GM18498 (cell line): ENCODE results near the gene PIEZO2.

Source experiments
- ATAC-seq: cut with Tn5 transposase; IDR thresholded peaks from one replicate; pipeline ENCODE4 v1.9.1; 2021; ENCODE audit warnings: mild to moderate bottlenecking, moderate library complexity; ENCODE audit not compliant: unreplicated experiment

The PIEZO2 gene

GRCh38 chr18:10900435-10900834 is 248.9 kb downstream of the PIEZO2 start:
- no peak for ATAC-seq

DNA sequence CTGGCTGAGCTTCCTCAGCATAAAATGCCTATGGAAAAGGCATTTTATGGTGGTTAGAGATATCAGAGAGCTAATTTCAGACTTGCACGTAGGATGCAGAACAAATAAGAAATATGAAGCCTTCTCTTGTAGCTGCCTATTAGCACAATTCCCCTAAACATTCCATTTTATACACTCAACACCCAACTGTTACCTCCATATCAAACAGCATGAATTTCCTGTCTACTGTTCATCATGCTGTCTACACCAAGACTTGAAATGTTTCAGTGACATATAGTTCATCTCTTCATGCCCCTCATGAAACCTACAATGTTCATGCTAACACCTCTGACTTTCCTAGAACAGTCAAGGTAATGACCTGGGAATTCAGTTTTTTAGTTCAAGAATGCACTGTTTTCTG is 249.9 kb downstream of the PIEZO2 start:
- ATAC-seq = no peak

GRCh38 chr18:10898417-10898974 is 250.9 kb downstream of the PIEZO2 start:
- ATAC-seq = no peak

- no peak for ATAC-seq
These were observed 252.5 kb downstream of the PIEZO2 start for GRCh38 chr18:10896851-10897250.

- ATAC-seq = no peak
These were observed 253.4 kb downstream of the PIEZO2 start for GRCh38 chr18:10895976-10896375.

DNA sequence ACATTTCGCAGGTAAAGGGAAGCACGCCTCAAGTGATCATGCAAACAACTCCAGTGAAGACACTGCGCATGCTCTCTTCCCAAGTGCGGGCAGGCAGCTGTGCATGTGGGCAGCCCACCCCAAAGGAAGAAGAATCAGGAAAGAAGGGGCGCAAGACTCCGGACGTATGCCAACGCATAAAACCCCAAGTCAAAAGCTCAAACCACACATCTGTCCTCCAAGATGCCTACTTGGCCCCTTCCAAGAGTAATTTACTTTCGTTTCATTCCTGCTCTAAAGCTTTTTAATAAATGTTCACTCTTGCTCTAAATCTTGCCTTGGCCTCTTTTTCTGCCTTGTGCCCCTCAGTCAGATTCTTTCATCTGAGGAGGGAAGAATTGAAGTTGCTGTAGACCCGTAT is 254.9 kb downstream of the PIEZO2 start:
- no peak for ATAC-seq

DNA sequence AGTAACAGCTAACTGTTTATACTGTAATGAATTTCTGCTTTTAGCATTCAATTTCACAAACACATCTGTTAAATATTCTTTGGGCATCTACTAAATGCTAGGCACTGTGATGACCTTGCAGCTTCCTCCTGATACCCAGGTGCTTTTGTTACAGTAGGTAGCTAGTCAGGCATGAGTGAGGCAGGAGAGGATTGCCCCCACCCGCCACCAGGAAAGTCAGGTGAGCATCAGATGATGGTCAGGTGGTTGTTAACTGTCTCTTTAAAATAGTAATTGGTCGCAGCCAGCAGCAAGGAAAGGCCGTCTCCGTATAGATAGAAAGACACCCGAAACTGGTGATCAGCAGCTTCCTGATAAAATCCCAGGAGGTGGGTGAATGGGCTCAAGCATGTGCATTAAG is 255.6 kb downstream of the PIEZO2 start:
- no peak for ATAC-seq

DNA sequence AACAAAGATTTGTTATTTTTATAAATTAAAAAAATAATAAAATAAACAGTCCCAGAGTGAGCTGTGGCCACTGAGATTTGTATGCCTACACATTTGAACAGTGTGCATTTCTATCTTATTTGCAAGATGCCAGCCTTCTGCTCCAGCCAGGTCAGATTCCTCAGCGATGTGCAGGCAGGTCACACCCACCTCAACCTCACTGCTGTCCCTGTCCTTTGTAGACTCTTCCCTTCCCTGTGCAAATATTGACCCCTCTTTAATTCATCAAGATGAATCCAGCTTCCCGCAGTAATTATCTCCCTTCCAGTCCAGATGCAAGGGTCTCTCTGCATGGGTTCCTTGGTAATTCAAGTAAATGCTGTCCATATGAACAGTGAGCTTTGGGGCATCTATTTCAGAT is 256.2 kb downstream of the PIEZO2 start:
- ATAC-seq = no peak

GRCh38 chr18:10892786-10893185 is 256.6 kb downstream of the PIEZO2 start:
- ATAC-seq = no peak

DNA sequence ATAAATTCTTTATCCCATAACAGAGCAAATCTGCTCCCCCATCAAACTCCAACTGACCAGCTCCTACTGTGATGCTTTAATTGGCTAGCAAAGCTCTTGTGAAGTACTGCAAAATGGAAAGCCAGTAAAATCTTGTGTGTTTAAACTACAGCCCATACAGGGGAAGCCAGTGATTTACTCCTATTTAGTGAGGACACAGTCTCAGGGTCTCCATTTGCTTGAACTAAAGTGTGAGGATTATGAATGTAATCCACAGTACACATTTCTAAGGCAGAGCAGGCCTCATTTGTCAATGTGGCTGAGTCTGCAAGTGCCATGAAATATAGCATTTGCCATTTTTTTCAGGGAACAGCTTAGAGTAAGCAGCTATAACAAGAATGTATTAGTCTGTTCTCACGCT is 259.3 kb downstream of the PIEZO2 start:
- no peak for ATAC-seq

DNA sequence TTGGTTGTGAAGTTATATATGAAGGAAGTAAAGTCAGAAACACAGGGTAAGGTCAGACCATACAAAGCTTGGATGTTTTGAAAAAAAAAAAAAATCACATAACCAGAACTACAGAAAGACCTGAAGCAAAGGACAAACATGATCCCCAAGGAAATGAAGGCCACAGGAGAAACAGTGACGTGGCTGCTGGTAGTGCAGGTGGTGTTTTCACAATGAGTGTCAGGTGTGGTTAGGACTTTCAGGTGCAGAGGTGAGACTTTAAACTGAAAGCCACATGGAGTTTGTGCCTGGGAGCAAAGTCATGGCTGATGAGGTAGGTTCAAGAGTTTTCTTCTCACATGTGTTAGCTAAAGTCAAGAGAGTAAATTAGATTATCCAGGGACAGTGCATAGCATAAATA is 270.7 kb downstream of the PIEZO2 start:
- peak; percentile 91 for ATAC-seq

GRCh38 chr18:10877987-10878386 is 271.4 kb downstream of the PIEZO2 start:
- no peak for ATAC-seq

- no peak for ATAC-seq
These were observed 273.6 kb downstream of the PIEZO2 start for GRCh38 chr18:10875811-10876210.

GRCh38 chr18:10872304-10872703 is 277.1 kb downstream of the PIEZO2 start:
- no peak for ATAC-seq

- ATAC-seq = no peak
These were observed 284.6 kb downstream of the PIEZO2 start for GRCh38 chr18:10864722-10865121.

GRCh38 chr18:10863026-10863425 is 286.3 kb downstream of the PIEZO2 start:
- no peak for ATAC-seq

DNA sequence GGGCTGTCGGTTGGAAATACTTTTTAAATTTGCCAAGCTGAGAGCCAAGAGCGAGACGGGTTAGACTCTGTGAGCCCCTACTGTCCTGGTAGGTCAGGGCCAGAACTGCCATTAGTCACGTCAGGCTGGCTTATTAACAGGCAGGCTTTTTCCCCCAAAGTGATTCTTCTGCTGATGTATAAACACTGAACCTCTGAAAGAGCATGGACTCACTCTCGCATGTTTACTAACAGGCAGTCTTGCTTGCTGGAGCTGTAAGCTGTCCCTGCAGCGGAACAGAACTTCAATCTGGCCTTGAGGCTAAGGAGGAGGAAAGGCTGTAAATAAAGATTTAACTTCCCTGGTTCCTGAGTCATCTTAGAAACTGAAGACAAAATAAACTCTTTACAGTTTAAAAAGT is 288.4 kb downstream of the PIEZO2 start:
- ATAC-seq = no peak

DNA sequence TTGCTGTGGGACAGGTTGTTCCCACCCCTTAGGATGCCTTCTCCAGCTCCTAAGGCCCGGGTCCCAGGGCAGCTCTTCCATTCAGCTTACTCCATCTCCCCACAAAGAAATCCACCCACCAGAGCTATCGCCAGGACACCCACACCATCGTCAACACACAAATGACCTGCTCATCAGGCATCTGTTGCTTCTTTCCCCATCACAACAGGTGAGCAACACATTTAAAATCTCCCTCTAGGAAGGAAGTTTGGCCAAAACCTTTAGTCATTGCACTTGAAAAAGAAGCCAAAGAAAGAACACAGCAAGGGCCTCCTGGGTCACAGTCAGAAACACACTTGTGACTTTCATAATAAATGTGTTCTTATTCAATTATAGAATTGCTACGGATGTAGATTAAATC is 289.0 kb downstream of the PIEZO2 start:
- no peak for ATAC-seq

DNA sequence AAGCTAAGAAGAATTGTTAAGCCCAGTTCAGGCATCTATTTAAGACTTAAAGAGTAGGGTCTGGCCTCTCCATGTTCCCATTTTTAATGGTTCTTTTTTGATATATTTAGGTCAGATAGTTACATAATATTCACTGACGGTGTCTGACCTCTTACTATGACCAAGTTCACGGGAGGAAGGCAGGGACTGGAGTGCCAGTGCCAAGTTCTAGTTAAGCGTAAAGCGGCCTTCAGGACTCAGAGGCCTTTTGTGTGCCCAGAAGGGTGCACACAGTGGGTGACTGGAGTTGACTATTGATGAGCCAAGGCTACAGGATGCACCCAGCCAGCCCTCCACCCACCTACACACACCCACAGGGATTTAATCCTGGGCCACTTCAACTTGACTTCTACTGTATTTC is 290.9 kb downstream of the PIEZO2 start:
- ATAC-seq = no peak

DNA sequence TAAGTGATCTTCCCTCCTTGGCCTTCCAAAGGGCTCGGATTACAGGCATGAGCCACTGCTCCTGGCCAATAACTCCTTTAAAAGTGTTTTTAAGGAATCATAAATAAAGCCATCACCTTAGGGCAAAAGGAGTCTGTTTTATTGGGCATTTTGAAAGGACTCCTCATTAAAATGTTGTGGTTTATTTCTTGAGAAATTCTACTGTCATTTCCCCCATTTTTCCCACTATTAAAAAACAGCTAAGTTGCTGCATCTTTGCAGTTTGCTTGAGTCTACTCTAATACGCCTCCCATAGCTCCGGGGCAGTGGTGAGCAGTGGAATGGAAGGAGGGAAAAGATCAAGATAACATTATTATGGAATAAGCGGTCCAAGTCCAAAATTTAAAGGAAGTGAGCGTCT is 293.2 kb downstream of the PIEZO2 start:
- no peak for ATAC-seq

- ATAC-seq = no peak
These were observed 296.7 kb downstream of the PIEZO2 start for GRCh38 chr18:10852385-10853303.

GRCh38 chr18:10851824-10852319 is 297.5 kb downstream of the PIEZO2 start:
- no peak for ATAC-seq
